Uterus (tissue), 4 donors: Measurements from ENCODE around the gene ENGASE. TPM values are rescaled to one million over a fixed set of nuclear protein-coding genes. Genes with fewer than 3 reads are reported as not detected.
A peak's percentile ranks its signal among the peaks of the same experiment; 100 is the strongest.

Experiments
- DNase-seq, 2 donors: peaks; one replicate each; pipeline ENCODE4 v3.0.0-alpha.2; 2019 to 2020
- H3K27ac ChIP-seq, 2 donors: fragments of 200-600 bp; sonication (generic); 1 replicate in 1 of 2; 2 replicates in 1 of 2; pipeline ENCODE4 v1.5.1; 2016 to 2018
- H3K27me3 ChIP-seq, 2 donors: fragments of 200-600 bp; sonication (generic); one replicate each; pipeline ENCODE4 v1.5.1; 2018 to 2019; ENCODE audit warnings: control low read depth in 1 of 2
- H3K36me3 ChIP-seq, 2 donors: fragments of 200-600 bp; sonication (generic); one replicate each; pipeline ENCODE4 v1.5.1; 2019; ENCODE audit warnings: control low read depth in 1 of 2
- H3K4me1 ChIP-seq, 2 donors: fragments of 200-600 bp; sonication (generic); one replicate each; pipeline ENCODE4 v1.5.1; 2018 to 2019; ENCODE audit warnings: control low read depth in 1 of 2
- H3K4me3 ChIP-seq, 2 donors: fragments of 200-600 bp; sonication (generic); 1 replicate in 1 of 2; 2 replicates in 1 of 2; pipeline ENCODE4 v1.5.1; 2018 to 2019; ENCODE audit warnings: mild to moderate bottlenecking in 1 of 2
- H3K9me3 ChIP-seq, 2 donors: fragments of 200-600 bp; sonication (generic); one replicate each; pipeline ENCODE4 v1.5.1; 2019; ENCODE audit warnings: control low read depth in 1 of 2
- POLR2A ChIP-seq, 2 donors: fragments of 450-650 bp; IDR thresholded peaks; one replicate each; pipeline ENCODE4 v1.6.1; 2016; ENCODE audit warnings: antibody characterized with exemption in 2 of 2, mild to moderate bottlenecking in 1 of 2, moderate library complexity in 1 of 2
- intact Hi-C: fragments of 100-400 bp; cut with DNase I; formaldehyde crosslinking; loops from one replicate; pipeline ENCODE4 v1.15.1; 2023; ENCODE audit warnings: low total_unique reads
- total RNA-seq, 4 donors: library from RNA; depleted of rRNA in 3 of 4; stranded (reverse); fragments of >200 nt in 3 of 4; gene quantifications; one replicate each; pipeline versions ENCODE4 v1.1.0 to v1.2.4, GENCODE V29; 2014 to 2023
- TF ChIP-seq, protein P1 (sequence below), 4 experiments: fragments of 200-600 bp in 2 of 4; fragments of 450-650 bp in 2 of 4; sonication (generic) in 2 of 4; IDR thresholded peaks; one replicate each; pipeline ENCODE4 v1.5.1; 2016 to 2019; ENCODE audit warnings: antibody characterized with exemption in 4 of 4, mild to moderate bottlenecking in 2 of 4, moderate library complexity in 1 of 4
- donor health status: DM: yes; HTN: yes; CAD: no.

ENGASE gene
- total RNA-seq = 10 to 100 TPM in 3 of 4 donors, 1 to 10 TPM in 1; 3.8 to 63.2 (median 24.6) TPM

- TF ChIP-seq, protein P1, sequence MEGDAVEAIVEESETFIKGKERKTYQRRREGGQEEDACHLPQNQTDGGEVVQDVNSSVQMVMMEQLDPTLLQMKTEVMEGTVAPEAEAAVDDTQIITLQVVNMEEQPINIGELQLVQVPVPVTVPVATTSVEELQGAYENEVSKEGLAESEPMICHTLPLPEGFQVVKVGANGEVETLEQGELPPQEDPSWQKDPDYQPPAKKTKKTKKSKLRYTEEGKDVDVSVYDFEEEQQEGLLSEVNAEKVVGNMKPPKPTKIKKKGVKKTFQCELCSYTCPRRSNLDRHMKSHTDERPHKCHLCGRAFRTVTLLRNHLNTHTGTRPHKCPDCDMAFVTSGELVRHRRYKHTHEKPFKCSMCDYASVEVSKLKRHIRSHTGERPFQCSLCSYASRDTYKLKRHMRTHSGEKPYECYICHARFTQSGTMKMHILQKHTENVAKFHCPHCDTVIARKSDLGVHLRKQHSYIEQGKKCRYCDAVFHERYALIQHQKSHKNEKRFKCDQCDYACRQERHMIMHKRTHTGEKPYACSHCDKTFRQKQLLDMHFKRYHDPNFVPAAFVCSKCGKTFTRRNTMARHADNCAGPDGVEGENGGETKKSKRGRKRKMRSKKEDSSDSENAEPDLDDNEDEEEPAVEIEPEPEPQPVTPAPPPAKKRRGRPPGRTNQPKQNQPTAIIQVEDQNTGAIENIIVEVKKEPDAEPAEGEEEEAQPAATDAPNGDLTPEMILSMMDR (IDR thresholded peaks at IDR 0.05) = no peak
- peak; percentile 67 to 68 for TF ChIP-seq POLR2A (IDR thresholded peaks at IDR 0.05)
- intact Hi-C loops = no loop called here
- DNase-seq = peak; percentile 89 to 90
Measured at GRCh38 chr17:79074649-79075445, at the start of gene ENGASE. ENGASE (plus strand) TSS chr17:79074824; CDS start chr17:79074945, 121 bp downstream.

DNA sequence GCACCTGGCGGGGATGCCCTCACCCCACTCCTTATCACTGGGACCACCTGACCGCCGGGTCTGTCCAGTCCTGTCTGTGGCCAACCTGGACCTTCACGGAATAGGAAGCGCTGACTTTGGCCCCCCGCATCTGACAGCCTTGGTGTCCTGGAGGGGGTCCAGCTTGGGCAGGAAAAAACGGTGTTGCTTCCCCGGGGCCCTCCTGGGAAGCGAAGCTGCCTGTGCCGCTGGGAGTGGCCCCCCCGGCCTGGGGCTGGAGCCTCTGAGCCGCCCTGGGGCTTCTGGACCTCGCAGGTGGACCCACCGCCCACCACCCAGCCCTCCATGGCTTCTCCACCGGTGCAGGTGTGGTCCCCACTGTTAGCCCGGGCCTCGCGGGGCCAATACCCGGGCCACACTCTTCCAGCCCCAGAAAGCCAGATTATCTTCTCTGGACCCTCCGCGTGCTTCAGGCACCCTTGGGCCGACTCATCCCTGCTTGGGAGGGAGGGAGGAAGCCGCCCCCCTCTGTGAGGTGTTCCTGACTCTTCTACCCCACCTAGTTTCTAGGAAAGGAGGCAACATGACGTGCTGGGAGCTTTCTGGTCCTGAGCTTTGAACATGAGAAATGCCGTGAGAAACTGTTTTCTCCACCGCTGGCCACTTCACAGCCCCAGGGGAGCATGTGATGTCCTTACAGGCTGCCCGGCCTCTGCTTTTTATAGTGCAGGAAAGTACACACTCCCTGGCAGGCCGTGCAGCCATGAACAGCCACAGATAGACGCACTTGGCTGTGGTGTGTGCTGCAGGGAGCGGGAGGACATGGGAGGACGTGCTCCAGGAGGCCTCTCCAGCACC is 49.5 kb upstream of the ENGASE start:
- intact Hi-C loops = no loop called here
- Histone ChIP-seq H3K27me3 (no peaks in the 10 kb centered on the region), H3K27ac (peak overlapping the region; percentile 48 to 53), H3K9me3 (no peaks in the 10 kb centered on the region), H3K4me1 (peaks cover 7 to 23% of the 10 kb centered on the region in 2 donors), H3K4me3 (peak overlapping the region; percentile 51 to 55), H3K36me3 (no peaks in the 10 kb centered on the region)
- peak in 1 of 2 donors; percentile 27 for DNase-seq
- no peak for TF ChIP-seq POLR2A (IDR thresholded peaks at IDR 0.05)
- TF ChIP-seq, protein P1 (IDR thresholded peaks at IDR 0.05) = no peak

More at GRCh38 chr17:79074649-79075445, at the start of gene ENGASE:
- Histone ChIP-seq H3K4me1 (no peaks in the 10 kb centered on the region), H3K4me3 (peak within 1 kb of the TSS; percentile 49 to 84), H3K27me3 (no peaks in the 10 kb centered on the region), H3K9me3 (no peaks in the 10 kb centered on the region), H3K27ac (peak within 1 kb of the TSS; percentile 73 to 90), H3K36me3 (no peaks in the 10 kb centered on the region)

- Histone ChIP-seq H3K27ac (peak overlapping the region; percentile 48 to 53), H3K9me3 (no peaks in the 10 kb centered on the region), H3K36me3 (no peaks in the 10 kb centered on the region), H3K4me1 (peaks cover 7 to 20% of the 10 kb centered on the region in 2 donors), H3K27me3 (no peaks in the 10 kb centered on the region), H3K4me3 (no peak overlapping the region)
- intact Hi-C loops = no loop called here
- peak in 1 of 2 donors; percentile 30 for TF ChIP-seq POLR2A (IDR thresholded peaks at IDR 0.05)
- TF ChIP-seq, protein P1 (IDR thresholded peaks at IDR 0.05) = no peak
- DNase-seq = peak in 1 of 2 donors; percentile 19
Measured at GRCh38 chr17:79026376-79027273, 48.0 kb upstream of the ENGASE start.

DNA sequence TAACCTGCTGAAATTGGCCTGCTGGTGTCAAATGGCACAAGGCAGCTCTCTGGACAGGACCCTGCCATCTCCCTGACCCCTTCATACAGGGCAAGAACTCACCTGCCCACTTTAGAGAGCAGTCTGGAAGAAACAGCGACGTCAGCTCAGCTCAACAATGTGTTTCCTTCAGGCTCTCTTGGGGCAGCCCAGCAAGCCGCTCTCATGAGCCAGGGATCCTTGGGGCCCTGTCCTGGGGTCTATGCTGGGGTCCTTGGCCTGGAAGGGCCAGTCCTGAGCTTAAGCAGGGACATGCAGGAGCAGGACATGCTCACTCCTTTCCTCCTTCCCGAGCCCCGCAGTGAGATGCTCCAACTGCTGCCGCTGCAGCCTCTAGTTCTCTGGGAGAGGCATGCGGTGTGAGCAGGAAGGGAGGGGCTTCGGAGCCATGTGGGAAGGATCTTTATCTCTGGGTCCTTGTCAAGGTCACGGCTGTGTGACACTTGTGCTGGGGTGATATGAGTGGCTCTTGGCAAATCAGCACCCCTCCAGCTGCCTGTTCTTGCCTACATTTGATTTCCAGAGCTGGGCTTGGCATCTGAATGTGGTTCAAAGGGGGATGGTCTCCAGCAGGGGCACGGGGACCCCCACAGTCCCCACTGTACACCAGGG is 47.2 kb upstream of the ENGASE start:
- Histone ChIP-seq H3K27me3 (no peaks in the 10 kb centered on the region), H3K4me1 (peaks cover 7 to 20% of the 10 kb centered on the region in 2 donors), H3K4me3 (no peak overlapping the region), H3K36me3 (no peaks in the 10 kb centered on the region), H3K9me3 (no peaks in the 10 kb centered on the region), H3K27ac (peak overlapping the region; percentile 48 to 53)
- DNase-seq = peak; percentile 15 to 19
- intact Hi-C loops = no loop called here
- TF ChIP-seq, protein P1 (IDR thresholded peaks at IDR 0.05) = no peak
